ENCODE results near the gene PDCD1. TPM values are rescaled to one million over a fixed set of nuclear protein-coding genes. Genes with fewer than 3 reads are reported as not detected.

The PDCD1 gene
- total RNA-seq, 1 experiment from 2014 or later, result not detected

GRCh38 chr2:241851325-241852115 lies 7.2 kb downstream of the PDCD1 start:
- no peaks in the 10 kb centered on the region for H3K27me3 ChIP-seq (ENCODE audit: low read length)
- ATAC-seq (no peak), DNase-seq (no peak)
- H3K79me2 ChIP-seq (ENCODE audit: low read length), result no peaks in the 10 kb centered on the region
- no peak overlapping the region for H3K9ac ChIP-seq (ENCODE audit: low read length)
- no peak for TF ChIP-seq EZH2 (IDR thresholded peaks at IDR 0.05; ENCODE audit: low read length, unreplicated experiment)
- TF ChIP-seq EZH2phosphoT487 (IDR thresholded peaks at IDR 0.05; ENCODE audit: borderline replicate concordance, low read length), result no peak
- TF ChIP-seq CTCF (conservative IDR thresholded peaks at IDR 0.05; ENCODE audit: low read depth, low read length), result no peak
- intact Hi-C loops (cut with micrococcal nuclease), result no loop called here
- H3K27ac ChIP-seq (ENCODE audit: low read length), result no peak overlapping the region
- H3K4me1 ChIP-seq (ENCODE audit: insufficient read depth, low read length), result no peaks in the 10 kb centered on the region; the same call in 1 of the 2 replicates
- H3K36me3 ChIP-seq (ENCODE audit: low read depth, low read length), result no peaks in the 10 kb centered on the region
- no peaks in the 10 kb centered on the region for H4K20me1 ChIP-seq (ENCODE audit: low read length)
- ChIA-PET POLR2A (ENCODE audit: unreplicated experiment) (no interaction called here), CTCF (no interaction called here)
- H3F3A ChIP-seq (ENCODE audit: low read length, unreplicated experiment), result no peaks in the 10 kb centered on the region
- no peak overlapping the region for H3K4me3 ChIP-seq (ENCODE audit: low read length)
- H3K9me3 ChIP-seq (ENCODE audit: low read length), result no peaks in the 10 kb centered on the region
- no peaks in the 10 kb centered on the region for H3K9me2 ChIP-seq (replicated peaks; ENCODE audit: low read length)
- H3K4me2 ChIP-seq (ENCODE audit: low read length), result no peak overlapping the region
- BruUV-seq (replicated peaks), result no TSS peak
- H2AFZ ChIP-seq (ENCODE audit: low read length), result no peak overlapping the region

GRCh38 chr2:241850544-241851324 lies 8.0 kb downstream of the PDCD1 start:
- ChIA-PET CTCF (no interaction called here), POLR2A (ENCODE audit: unreplicated experiment) (interaction anchor here (0.5 kb wide), 1 partner anchor 88 kb away, joined by 3 read pairs; no protein-coding TSS in a partner anchor)
- Histone ChIP-seq H3K9me2 (replicated peaks; ENCODE audit: low read length) (no peaks in the 10 kb centered on the region), H3K4me1 (ENCODE audit: insufficient read depth, low read length) (no peaks in the 10 kb centered on the region; the same call in 1 of the 2 replicates), H3K36me3 (ENCODE audit: low read depth, low read length) (no peaks in the 10 kb centered on the region), H3K27ac (ENCODE audit: low read length) (no peak overlapping the region), H3K79me2 (ENCODE audit: low read length) (no peaks in the 10 kb centered on the region), H3K9ac (ENCODE audit: low read length) (no peak overlapping the region), H3K4me3 (ENCODE audit: low read length) (no peak overlapping the region), H3K4me2 (ENCODE audit: low read length) (no peak overlapping the region), H3K9me3 (ENCODE audit: low read length) (no peaks in the 10 kb centered on the region), H2AFZ (ENCODE audit: low read length) (no peak overlapping the region), H4K20me1 (ENCODE audit: low read length) (no peaks in the 10 kb centered on the region), H3F3A (ENCODE audit: low read length, unreplicated experiment) (no peaks in the 10 kb centered on the region), H3K27me3 (ENCODE audit: low read length) (no peaks in the 10 kb centered on the region)
- intact Hi-C loops (cut with micrococcal nuclease), result no loop called here
- TF ChIP-seq CTCF (conservative IDR thresholded peaks at IDR 0.05; ENCODE audit: low read depth, low read length), result no peak
- no peak for TF ChIP-seq EZH2phosphoT487 (IDR thresholded peaks at IDR 0.05; ENCODE audit: borderline replicate concordance, low read length)
- TF ChIP-seq EZH2 (IDR thresholded peaks at IDR 0.05; ENCODE audit: low read length, unreplicated experiment), result no peak
- no peak for DNase-seq
- no TSS peak for BruUV-seq (replicated peaks)
- no peak for ATAC-seq

All from PC-3 (cell line).